Inflammatory macrophage treated with lipopolysaccharide for 1 hour (primary cell): ENCODE results near the gene ZMYND8.
"Not testable (repeated sequence)": the region's sequence is repeated elsewhere in the genome, so short reads cannot be mapped to it uniquely, and the experiment has no call there.

Experiments used
- DNase-seq, 2 donors: peaks; one replicate each; pipeline ENCODE4 v3.0.0-alpha.2; 2020 to 2022

ZMYND8 gene

GRCh38 chr20:47263465-47264084 is 92.9 kb downstream of the ZMYND8 start:
- no peak for DNase-seq

- no peak for DNase-seq
Observed at GRCh38 chr20:47263080-47263464, 93.4 kb downstream of the ZMYND8 start.

GRCh38 chr20:47262365-47263013 is 94.0 kb downstream of the ZMYND8 start:
- no peak for DNase-seq

- no peak for DNase-seq
Observed at GRCh38 chr20:47262008-47262364, 94.5 kb downstream of the ZMYND8 start.

- DNase-seq, result not testable (repeated sequence)
Observed at GRCh38 chr20:47261161-47261774, 95.2 kb downstream of the ZMYND8 start.

GRCh38 chr20:47260540-47261126 is 95.9 kb downstream of the ZMYND8 start:
- not testable (repeated sequence) for DNase-seq

- peak; percentile 75 to 99 for DNase-seq
Observed at GRCh38 chr20:47258745-47259695, 97.5 kb downstream of the ZMYND8 start.

- DNase-seq, result no peak
Observed at GRCh38 chr20:47257771-47258170, 98.7 kb downstream of the ZMYND8 start.

- DNase-seq, result no peak
Observed at GRCh38 chr20:47257256-47257655, 99.2 kb downstream of the ZMYND8 start.

GRCh38 chr20:47256668-47257236 is 99.7 kb downstream of the ZMYND8 start:
- no peak for DNase-seq

- no peak for DNase-seq
Observed at GRCh38 chr20:47253872-47254271, 102.6 kb downstream of the ZMYND8 start.

GRCh38 chr20:47252879-47253307 is 103.6 kb downstream of the ZMYND8 start:
- no peak for DNase-seq

- no peak for DNase-seq
Observed at GRCh38 chr20:47251154-47252020, 105.1 kb downstream of the ZMYND8 start.

GRCh38 chr20:47250360-47250759 is 106.1 kb downstream of the ZMYND8 start:
- no peak for DNase-seq

GRCh38 chr20:47249913-47250312 is 106.6 kb downstream of the ZMYND8 start:
- no peak for DNase-seq

- DNase-seq, result no peak
Observed at GRCh38 chr20:47248448-47248966, 108.0 kb downstream of the ZMYND8 start.

GRCh38 chr20:47247972-47248371 is 108.5 kb downstream of the ZMYND8 start:
- no peak for DNase-seq

- DNase-seq, result no peak
Observed at GRCh38 chr20:47246061-47246777, 110.3 kb downstream of the ZMYND8 start.

- DNase-seq, result peak in 1 of 2 donors; percentile 20
Observed at GRCh38 chr20:47245166-47245565, 111.3 kb downstream of the ZMYND8 start.

GRCh38 chr20:47244451-47244850 is 112.0 kb downstream of the ZMYND8 start:
- DNase-seq, result peak; percentile 18 to 56
